Measurements from ENCODE around the gene STXBP1. TPM values are rescaled to one million over a fixed set of nuclear protein-coding genes. Genes with fewer than 3 reads are reported as not detected.

The STXBP1 gene
- total RNA-seq (2016; rRNA removed; fragmentation: Illumina TruSeq; extraction: Trizol) (2.9 and 4.4 TPM in 2 replicates), polyA plus RNA-seq (2011; rRNA removed) (2.9 and 4.1 TPM in 2 replicates), polyA minus RNA-seq (2011; rRNA and poly(A)+ RNA removed; ENCODE audit: low replicate concordance) (3.4 and 23.2 TPM in 2 replicates), Bru-seq, nascent RNA (percentile 37 among the genes with signal in this experiment), BruChase-seq, experiment 1, labeled RNA remaining after a 6-hour chase (percentile 46 among the genes with signal in this experiment), BruChase-seq, experiment 2, labeled RNA remaining after a 2-hour chase (percentile 40 among the genes with signal in this experiment)
- total RNA-seq (2016; cell fraction: cytosol; rRNA removed; fragmentation: Illumina TruSeq; extraction: Trizol; ENCODE audit: low read depth): 2.6 and 3.0 TPM in 2 replicates
- total RNA-seq (2016; cell fraction: insoluble cytoplasmic fraction; rRNA removed; fragmentation: Illumina TruSeq; extraction: Trizol): 2.7 and 5.6 TPM in 2 replicates
- total RNA-seq (2016; cell fraction: membrane; rRNA removed; fragmentation: Illumina TruSeq; extraction: Trizol): 3.8 and 5.2 TPM in 2 replicates
- total RNA-seq (2016; cell fraction: nucleus; rRNA removed; fragmentation: Illumina TruSeq; extraction: Trizol): 2.6 and 3.7 TPM in 2 replicates
- 2.4 and 5.1 TPM in 2 replicates for polyA plus RNA-seq (2011; cell fraction: cytosol; rRNA removed)
- 6.7 and 8.1 TPM in 2 replicates for polyA plus RNA-seq (2011; cell fraction: nucleus; rRNA removed)
- polyA plus RNA-seq (2012): 5.9 and 8.8 TPM in 2 replicates
- polyA plus RNA-seq (2016; cell fraction: cytosol; fragmentation: Illumina TruSeq; extraction: Trizol; ENCODE audit: low read depth): 5.5 and 6.6 TPM in 2 replicates
- polyA plus RNA-seq (2016; cell fraction: insoluble cytoplasmic fraction; fragmentation: Illumina TruSeq; extraction: Trizol; ENCODE audit: low read depth): 5.6 and 8.0 TPM in 2 replicates
- 6.0 and 6.1 TPM in 2 replicates for polyA plus RNA-seq (2016; cell fraction: membrane; fragmentation: Illumina TruSeq; extraction: Trizol; ENCODE audit: low read depth)
- 8.0 and 9.7 TPM in 2 replicates for polyA plus RNA-seq (2016; cell fraction: nucleus; fragmentation: Illumina TruSeq; extraction: Trizol; ENCODE audit: insufficient read depth, low read depth)
- 4.3 and 8.2 TPM in 2 replicates for polyA minus RNA-seq (2011; cell fraction: cytosol; rRNA and poly(A)+ RNA removed)
- polyA minus RNA-seq (2011; cell fraction: nucleus; rRNA and poly(A)+ RNA removed): 3.6 and 7.6 TPM in 2 replicates
- long read RNA-seq, experiment 1, partial matches to known transcripts: 0 of 3 reads
- long read RNA-seq, experiment 1, other reads (novel, unspliced or antisense): 1 of 3 reads
- long read RNA-seq, experiment 2, transcript STXBP1-212 (1 exons, 2,582 nt): minor isoform, 5 of 23 reads
- long read RNA-seq, experiment 2, transcript STXBP1-201 (19 exons, 3,765 nt): major isoform, 11 of 23 reads
- long read RNA-seq, experiment 2, partial matches to known transcripts: 4 of 23 reads
- long read RNA-seq, experiment 2, other reads (novel, unspliced or antisense): 2 of 23 reads

DNA sequence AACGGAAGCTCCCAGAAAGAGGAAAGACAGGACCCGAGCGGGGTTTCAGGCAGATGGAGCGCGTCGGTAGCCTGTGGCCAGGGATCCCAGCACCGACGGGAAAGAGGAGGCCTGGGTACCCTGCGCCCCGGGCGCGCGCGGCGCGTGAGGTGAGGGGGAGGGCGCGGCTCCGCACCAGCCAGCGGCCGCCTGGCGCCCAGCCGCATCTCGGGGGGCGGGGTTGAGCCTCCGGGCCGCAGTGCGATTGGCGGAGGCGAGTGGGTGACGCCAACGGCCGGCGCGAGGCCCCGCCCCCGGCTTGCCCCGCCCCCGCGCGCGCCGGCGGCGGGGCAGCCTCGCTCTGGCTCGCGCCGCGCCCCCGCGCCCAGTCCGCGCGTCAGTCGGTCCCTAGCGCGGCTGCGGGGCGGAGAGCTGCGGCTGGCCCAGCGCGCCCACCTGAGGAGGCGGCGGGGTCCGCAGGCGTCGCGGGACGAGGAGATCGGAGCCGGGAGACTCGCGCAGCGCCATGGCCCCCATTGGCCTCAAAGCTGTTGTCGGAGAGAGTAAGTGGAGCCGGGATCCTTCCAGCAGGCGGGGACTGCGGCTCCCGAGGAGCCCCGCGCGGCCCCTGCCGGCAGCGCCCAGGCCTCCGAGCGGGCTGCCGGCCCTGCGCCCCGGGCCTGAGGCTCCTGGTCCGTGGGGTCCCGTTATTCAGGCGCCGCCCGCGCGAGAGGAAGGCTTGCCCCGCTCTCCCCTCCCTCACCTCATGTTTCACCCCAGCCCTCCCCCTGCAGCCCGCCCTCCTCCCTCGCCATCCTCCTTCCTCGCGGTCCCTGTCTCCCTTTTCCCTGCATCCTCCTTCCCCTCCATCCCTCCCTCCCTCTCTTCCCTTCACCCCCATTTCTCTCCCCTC is at the start of gene STXBP1:
STXBP1 (plus strand) TSS at position 379 of the 892 bp plus-strand sequence; CDS start at position 506, 127 bp downstream.
- H3K36me3 ChIP-seq (replicated peaks in 1 of 2; ENCODE audit: control insufficient read depth in 1 of 2, insufficient read depth in 2 of 2, low read length in 2 of 2): no peaks in the 10 kb centered on the region
- intact Hi-C loops (cut with micrococcal nuclease; ENCODE audit: unreplicated experiment): no loop called here
- peak within 1 kb of the TSS; percentile 73 to 84 (median 76) for H3K4me3 ChIP-seq (replicated peaks in 1 of 3; ENCODE audit: insufficient read depth in 1 of 3, low read depth in 2 of 3, low read length in 3 of 3)
- peaks cover 0 to 13% of the 10 kb centered on the region in 2 experiments; a peak in 3 of 5 replicates for H3K27me3 ChIP-seq (ENCODE audit: control insufficient read depth in 1 of 2, insufficient read depth in 2 of 2, low read length in 2 of 2)
- no peaks in the 10 kb centered on the region for H3K9me3 ChIP-seq (ENCODE audit: low read length)
- peak within 1 kb of the TSS; percentile 91 for H2AFZ ChIP-seq (ENCODE audit: low read length)
- peak; percentile 67 for ATAC-seq
- peak within 1 kb of the TSS; percentile 64 for H3K9ac ChIP-seq (ENCODE audit: insufficient read depth, low read depth, low read length)
- no TSS peak for BruUV-seq (replicated peaks)
- no peak within 1 kb of the TSS for H3K27ac ChIP-seq (ENCODE audit: extremely low read length, insufficient read depth, low read length)
- H3K4me1 ChIP-seq (ENCODE audit: insufficient read depth, low read length): peaks cover 40% of the 10 kb centered on the region
- WGBS (ENCODE audit: low lambda C conversion rate): under 1% methylated on average over 20 of the region's 102 CpGs
- DNase-seq (ENCODE audit: low spot score): peak; percentile 55
- POLR2A ChIA-PET: interaction anchor here (1.2 kb wide), 1 partner anchor 122 kb away, joined by 5 read pairs; the partner anchor contains the start of gene TOR2A
- CTCF ChIA-PET (ENCODE audit: low intra/inter-chr PET ratio, low total read pairs): no interaction called here
- peak within 1 kb of the TSS; percentile 87 for H3K4me2 ChIP-seq (ENCODE audit: low read depth, low read length)
- in situ Hi-C loops (cut with HindIII; ENCODE audit: extremely low pct_ligation_motif_present, low pct_unique_long_range_greater_than_20kb): no loop called here
- no peaks in the 10 kb centered on the region for H3K79me2 ChIP-seq (ENCODE audit: insufficient read depth, low read length)
- no peaks in the 10 kb centered on the region for H4K20me1 ChIP-seq (ENCODE audit: insufficient read depth, low read length)
- no peak for FAIRE-seq
- TF ChIP-seq SALL2 (CRISPR knock-in tag; IDR thresholded peaks at IDR 0.05) (no peak; the same call in 1 of the 2 replicates), TAF1 (CRISPR knock-in tag; IDR thresholded peaks at IDR 0.05) (peak; percentile 61; the same call in 1 of the 2 replicates), ZFX (CRISPR knock-in tag; IDR thresholded peaks at IDR 0.05; ENCODE audit: low read depth) (peak; percentile 69), DNMT1 (CRISPR knock-in tag; IDR thresholded peaks at IDR 0.05) (no peak), ZNF749 (CRISPR knock-in tag; IDR thresholded peaks at IDR 0.05; ENCODE audit: borderline replicate concordance) (0 out of 2 replicates have a peak, but pooled peaks have one; percentile 40), ZNF121 (CRISPR knock-in tag; IDR thresholded peaks at IDR 0.05) (peak; percentile 24; the same call in 1 of the 2 replicates), SIN3A (IDR thresholded peaks at IDR 0.05; ENCODE audit: borderline replicate concordance, low read depth, low read length) (0 out of 2 replicates have a peak, but pooled peaks have one; percentile 43), MED1 (CRISPR knock-in tag; IDR thresholded peaks at IDR 0.05) (0 out of 2 replicates have a peak, but pooled peaks have one; percentile 1), ZNF235 (CRISPR knock-in tag; IDR thresholded peaks at IDR 0.05; ENCODE audit: borderline replicate concordance) (peak; percentile 41; the same call in 1 of the 2 replicates), ZBTB38 (CRISPR knock-in tag; IDR thresholded peaks at IDR 0.05) (peak; percentile 22; the same call in 1 of the 2 replicates)
- TF ChIP-seq, protein P1, sequence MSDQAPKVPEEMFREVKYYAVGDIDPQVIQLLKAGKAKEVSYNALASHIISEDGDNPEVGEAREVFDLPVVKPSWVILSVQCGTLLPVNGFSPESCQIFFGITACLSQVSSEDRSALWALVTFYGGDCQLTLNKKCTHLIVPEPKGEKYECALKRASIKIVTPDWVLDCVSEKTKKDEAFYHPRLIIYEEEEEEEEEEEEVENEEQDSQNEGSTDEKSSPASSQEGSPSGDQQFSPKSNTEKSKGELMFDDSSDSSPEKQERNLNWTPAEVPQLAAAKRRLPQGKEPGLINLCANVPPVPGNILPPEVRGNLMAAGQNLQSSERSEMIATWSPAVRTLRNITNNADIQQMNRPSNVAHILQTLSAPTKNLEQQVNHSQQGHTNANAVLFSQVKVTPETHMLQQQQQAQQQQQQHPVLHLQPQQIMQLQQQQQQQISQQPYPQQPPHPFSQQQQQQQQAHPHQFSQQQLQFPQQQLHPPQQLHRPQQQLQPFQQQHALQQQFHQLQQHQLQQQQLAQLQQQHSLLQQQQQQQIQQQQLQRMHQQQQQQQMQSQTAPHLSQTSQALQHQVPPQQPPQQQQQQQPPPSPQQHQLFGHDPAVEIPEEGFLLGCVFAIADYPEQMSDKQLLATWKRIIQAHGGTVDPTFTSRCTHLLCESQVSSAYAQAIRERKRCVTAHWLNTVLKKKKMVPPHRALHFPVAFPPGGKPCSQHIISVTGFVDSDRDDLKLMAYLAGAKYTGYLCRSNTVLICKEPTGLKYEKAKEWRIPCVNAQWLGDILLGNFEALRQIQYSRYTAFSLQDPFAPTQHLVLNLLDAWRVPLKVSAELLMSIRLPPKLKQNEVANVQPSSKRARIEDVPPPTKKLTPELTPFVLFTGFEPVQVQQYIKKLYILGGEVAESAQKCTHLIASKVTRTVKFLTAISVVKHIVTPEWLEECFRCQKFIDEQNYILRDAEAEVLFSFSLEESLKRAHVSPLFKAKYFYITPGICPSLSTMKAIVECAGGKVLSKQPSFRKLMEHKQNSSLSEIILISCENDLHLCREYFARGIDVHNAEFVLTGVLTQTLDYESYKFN (CRISPR knock-in tag; conservative IDR thresholded peaks at IDR 0.05): 0 out of 2 replicates have a peak, but pooled peaks have one; percentile 10
- TF ChIP-seq, protein P2, sequence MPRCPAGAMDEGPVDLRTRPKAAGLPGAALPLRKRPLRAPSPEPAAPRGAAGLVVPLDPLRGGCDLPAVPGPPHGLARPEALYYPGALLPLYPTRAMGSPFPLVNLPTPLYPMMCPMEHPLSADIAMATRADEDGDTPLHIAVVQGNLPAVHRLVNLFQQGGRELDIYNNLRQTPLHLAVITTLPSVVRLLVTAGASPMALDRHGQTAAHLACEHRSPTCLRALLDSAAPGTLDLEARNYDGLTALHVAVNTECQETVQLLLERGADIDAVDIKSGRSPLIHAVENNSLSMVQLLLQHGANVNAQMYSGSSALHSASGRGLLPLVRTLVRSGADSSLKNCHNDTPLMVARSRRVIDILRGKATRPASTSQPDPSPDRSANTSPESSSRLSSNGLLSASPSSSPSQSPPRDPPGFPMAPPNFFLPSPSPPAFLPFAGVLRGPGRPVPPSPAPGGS (CRISPR knock-in tag; IDR thresholded peaks at IDR 0.05): peak; percentile 69; the same call in 1 of the 2 replicates

All from HepG2 (cell line).